HG03342 (cell line): ENCODE results near the gene CUEDC1.
"Not testable (repeated sequence)": the region's sequence is repeated elsewhere in the genome, so short reads cannot be mapped to it uniquely, and the experiment has no call there.

Source experiments
- ATAC-seq: cut with Tn5 transposase; IDR thresholded peaks from one replicate; pipeline ENCODE4 v1.9.1; 2021; ENCODE audit warnings: mild to moderate bottlenecking, moderate library complexity; ENCODE audit not compliant: unreplicated experiment

CUEDC1 gene

GRCh38 chr17:57986841-57987580 is 31.8 kb upstream of the CUEDC1 start:
- ATAC-seq, result no peak

DNA sequence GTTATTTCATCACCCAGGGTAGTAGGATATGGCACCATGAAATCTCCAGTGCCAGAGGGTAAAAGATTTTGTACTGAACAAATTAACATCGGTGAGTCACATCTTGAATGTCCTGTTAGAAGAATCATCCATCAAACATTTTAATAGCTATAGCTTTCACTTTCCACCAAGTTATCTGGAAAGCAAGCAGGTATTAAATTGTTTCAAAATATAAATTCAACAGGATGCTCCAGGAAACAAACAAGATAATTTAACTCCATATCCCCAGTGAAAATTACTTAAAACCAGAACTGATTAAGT is 30.4 kb upstream of the CUEDC1 start:
- ATAC-seq, result no peak

GRCh38 chr17:57984936-57985674 is 29.9 kb upstream of the CUEDC1 start:
- no peak for ATAC-seq

GRCh38 chr17:57984261-57984890 is 29.2 kb upstream of the CUEDC1 start:
- no peak for ATAC-seq

DNA sequence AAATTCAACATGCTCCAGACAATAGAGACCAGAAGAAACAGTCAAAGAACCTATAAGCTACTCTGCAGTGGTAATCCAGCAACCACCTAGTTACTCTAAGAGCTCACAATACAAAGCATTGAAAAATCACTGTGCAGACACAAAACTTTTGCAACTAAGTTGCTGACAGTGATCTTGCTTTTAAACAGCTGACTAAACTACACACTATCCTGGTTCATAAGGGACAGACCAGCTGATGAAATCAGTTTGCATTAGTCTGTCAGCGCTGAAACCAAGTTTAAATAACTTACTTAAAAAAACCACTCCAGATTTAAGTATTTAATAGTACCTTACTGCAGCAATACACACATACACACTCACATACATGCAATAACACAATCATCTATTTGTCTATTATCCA is 28.2 kb upstream of the CUEDC1 start:
- no peak for ATAC-seq

DNA sequence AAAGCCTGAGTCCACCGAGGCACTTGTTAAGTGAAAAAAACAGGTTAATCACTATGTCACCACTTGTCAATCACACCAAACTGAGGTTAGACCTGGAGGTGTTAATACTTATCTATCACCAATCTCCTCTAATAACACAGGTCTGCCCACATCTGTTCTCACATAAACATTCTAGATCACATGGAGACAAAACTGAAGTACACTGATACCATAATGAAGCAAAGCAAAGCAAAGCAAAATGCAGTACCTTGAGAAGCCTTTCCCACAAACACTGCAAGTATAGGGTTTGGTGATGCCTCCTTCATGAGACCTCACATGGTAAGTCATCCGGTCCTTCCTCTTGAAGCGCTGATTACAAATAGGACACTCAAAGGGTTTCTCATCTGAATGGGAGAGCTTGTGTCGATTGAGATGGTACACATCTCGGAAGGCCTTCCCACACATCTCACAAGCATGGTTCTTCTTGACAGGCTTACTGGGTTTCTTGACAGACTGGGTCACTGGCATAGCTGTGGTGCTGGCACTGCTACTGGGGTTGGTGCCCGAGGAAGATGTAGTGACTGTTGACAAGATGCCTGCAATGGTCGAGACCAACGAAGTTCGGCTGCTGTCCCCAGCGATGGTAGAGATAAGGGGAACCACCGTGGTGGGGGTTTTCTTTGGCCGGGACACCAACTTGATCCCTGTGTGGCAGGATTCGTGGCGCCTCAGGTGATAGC is 27.4 kb upstream of the CUEDC1 start:
- no peak for ATAC-seq

GRCh38 chr17:57980522-57980921 is 25.3 kb upstream of the CUEDC1 start:
- no peak for ATAC-seq

DNA sequence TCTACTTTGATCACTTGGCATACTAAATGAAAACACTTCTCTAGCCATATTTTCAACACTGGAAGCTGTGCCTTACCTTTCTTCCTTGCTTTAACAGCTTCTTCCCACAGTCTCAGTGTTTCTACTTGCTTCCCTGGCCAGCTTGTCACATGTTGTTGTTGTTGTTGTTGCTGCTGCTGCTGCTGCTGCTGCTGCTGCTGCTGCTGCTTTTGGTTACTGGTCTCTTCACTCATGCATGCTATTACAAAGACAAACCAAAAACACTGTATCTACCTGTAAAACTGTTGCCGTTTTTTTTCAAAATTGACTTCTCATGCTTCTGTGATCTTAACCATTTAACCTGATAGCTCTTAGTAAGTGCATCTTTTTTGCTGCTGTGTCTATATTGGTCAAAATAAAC is 23.9 kb upstream of the CUEDC1 start:
- no peak for ATAC-seq

GRCh38 chr17:57976594-57976993 is 21.4 kb upstream of the CUEDC1 start:
- ATAC-seq, result no peak

DNA sequence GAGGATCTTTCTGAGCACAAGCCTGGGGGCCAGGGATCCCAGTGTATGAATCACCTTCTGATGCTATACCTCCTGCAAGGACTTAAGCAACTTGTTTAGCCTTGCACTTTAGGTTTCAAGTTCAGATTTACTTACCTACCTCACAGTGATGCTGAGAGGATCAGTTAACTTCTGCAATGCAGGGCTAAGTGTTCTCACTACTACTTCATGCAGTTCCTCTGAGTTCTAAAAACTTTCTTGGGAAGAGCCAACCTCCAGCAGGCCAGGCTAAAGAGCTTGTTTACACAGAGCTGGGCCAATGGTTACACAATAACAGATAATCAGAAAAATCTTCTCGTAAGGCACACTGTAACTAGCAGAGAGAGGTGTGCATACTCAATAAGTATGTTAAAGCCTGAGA is 19.8 kb upstream of the CUEDC1 start:
- ATAC-seq, result no peak

DNA sequence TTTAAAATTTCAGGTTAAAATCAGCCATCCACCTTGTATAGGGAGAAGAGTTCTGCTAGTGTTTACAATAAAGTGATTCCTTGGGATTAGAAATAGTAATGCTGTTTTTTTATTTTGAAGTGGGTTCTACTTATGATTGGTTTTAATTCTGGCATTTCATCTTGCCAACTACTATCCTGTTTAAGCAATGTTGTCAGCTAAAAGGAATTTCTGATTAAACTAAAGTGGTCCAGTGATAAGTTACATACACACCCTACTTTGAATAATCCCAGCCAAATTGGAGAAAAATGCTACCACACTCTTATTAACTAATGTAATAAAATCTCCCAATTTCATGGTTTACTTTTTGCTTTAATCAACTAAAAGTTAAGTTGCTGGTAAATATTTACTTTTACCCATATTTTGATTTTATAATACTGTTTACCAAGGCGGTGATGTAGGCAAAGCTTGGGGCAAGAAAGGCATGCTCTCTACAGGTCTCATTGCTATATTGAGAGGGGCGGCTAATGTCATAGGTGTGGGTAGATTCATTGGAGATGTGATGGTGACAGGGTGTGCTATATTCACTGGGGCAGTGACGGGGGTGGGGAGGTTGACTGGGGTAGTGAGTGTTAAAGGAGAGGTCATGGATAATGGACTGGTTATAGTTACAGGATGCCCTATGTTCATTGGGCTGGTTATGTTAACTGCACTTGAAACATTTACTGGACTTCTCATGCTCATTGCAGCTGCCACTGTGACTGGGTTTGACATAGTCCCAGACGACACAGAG is 19.0 kb upstream of the CUEDC1 start:
- not testable (repeated sequence) for ATAC-seq

DNA sequence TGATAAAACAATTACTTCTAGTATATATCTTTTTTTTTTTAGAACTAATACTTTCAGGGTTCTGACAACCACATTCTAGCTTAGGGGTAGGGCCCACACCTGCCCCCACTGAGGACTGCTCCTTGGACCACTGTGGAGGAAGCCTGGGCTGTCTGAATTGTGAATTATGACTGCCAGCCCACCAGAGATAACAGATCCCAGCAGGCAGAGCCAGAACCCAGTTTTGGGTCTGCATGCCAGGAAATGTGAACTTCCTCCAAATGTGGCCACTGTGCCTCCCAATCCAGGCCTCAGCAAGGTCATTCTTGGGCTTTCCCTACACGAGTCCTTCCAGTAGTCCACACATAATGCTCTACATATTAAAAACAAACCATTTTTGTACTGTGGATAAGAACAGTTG is 16.9 kb upstream of the CUEDC1 start:
- no peak for ATAC-seq

DNA sequence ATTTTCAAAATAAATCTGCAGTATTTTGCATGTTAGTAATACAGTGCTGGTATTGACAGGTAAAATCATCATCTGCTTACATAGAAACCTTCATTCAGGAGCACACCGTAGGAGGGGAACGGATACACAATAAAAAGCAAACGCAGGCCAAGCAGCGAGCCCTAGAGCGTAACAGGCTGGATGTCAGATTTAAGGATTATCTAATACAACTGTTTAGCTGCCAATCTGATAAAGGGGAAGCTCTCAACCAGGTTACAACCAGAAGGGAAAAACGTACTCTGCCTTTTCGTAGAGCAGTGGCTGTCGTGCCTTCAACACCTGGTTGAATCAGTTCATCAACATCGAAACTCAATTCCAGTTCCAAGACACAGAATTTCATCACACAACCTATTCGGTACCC is 16.4 kb upstream of the CUEDC1 start:
- no peak for ATAC-seq

DNA sequence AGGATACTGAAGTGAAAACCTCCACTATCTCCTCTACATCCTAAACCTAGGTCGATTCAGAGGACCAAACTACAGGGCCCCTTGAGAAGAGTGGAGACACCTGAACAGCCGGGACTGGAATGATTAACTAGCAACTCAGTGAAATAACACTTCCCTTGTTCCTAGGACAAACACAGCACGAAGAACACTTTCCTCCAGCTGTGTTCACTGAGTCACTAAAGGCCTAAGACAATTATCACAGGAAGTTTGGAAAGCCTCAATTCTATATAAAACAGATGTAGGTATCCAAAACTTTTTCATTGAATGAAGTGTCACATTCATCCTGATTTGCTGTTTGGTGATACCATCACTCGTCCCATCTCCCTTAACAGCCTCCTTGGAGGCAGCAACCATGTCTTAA is 15.5 kb upstream of the CUEDC1 start:
- no peak for ATAC-seq

DNA sequence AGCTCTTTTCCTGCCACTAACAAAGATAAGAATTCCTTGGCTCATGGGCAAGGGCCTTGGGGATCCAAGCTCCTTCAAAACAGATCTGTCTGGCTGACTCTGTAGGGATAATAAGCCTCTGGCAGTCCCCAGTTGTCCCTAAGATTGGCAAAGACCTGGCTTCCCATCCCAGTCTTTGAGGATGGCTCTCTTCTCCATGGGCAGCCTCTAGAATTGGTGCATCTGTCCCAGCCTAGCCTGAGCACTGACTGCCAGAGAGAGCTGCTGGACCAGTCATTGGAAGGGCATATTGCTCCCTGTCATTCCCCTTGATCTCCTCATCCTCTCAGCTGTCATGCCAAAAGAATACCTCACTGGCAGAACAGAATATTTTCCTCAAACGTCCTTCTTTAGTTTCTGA is 13.2 kb upstream of the CUEDC1 start:
- no peak for ATAC-seq

GRCh38 chr17:57966875-57967274 is 11.7 kb upstream of the CUEDC1 start:
- ATAC-seq, result no peak

DNA sequence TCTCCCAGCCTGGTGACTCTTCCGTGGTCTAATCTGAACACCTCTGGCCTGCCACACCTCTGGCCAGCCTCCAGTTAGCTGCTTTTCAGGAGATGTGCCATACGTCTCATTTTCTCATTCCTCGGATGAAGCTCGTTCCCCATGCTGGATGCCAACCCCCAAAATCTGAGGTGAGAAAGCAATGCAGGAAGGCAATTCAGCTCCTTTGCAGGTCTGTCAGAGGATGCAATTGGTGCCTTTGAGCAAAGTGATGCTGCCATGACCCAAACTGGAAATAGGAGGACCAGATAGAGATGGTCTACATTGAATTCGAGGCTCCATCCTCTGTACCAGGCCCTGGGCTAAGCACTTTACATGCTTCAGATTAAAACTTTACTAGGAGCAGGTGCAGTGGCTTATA is 11.0 kb upstream of the CUEDC1 start:
- no peak for ATAC-seq

DNA sequence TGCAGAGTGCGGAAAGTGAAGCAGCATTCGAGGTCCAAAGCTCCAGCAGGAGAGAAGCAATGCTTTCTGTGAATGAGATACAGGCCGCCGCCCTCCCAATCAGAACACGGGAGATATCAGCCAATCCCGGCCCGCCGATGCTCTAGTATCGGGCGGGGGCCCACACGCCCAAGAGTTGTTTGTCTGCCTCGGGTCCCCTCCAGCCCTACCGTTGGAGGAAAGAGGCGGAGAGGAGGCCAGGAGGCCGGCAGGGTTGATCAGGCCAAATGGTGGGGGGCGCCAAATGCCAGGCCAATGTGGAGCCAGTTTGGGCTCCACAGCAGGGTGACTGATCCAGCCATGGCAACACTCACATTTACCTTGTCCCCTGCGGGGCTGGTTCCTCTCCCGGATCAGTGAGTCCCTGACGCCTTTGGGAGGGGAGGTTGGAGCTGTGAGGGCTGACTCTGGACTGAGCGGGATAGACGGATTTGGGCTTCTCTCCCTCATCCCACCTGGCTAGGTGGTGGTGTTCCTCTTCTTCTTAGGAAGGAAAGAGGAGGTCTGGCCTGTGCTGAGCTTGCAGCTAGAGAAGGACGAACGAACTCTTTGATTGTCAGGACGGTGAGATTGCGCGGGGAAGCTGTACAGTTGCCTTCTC is 10.4 kb upstream of the CUEDC1 start:
- ATAC-seq, result no peak

DNA sequence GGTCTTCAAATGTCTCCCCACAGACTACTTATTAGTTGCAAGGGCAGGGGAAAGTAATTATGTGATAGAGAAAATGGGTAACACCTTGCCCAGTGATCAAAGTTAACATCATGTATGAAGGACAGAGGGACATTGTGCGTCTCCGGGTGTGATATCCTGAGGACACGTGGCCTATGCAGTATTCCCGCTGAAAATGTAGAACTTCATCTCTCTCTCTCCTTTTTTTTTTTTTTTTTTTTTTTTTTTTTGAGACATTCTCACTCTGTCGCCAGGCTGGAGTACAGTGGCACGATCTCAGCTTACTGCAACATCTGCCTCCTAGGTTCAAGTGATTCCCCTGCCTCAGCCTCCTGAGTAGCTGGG is 7.9 kb upstream of the CUEDC1 start:
- ATAC-seq, result no peak

- ATAC-seq, result no peak
Measured at GRCh38 chr17:57962279-57963148, 7.3 kb upstream of the CUEDC1 start.
